SH-SY5Y (cell line): Measurements from ENCODE around the gene COTL1.

Experiments
- GATA2 ChIP-seq: IDR thresholded peaks from 2 replicates; pipeline ENCODE4 v1.6.1; 2011; ENCODE audit warnings: mild to moderate bottlenecking, low read depth, low read length
- GATA3 ChIP-seq: IDR thresholded peaks from 2 replicates; pipeline ENCODE4 v1.6.1; 2011; ENCODE audit warnings: low read depth, mild to moderate bottlenecking, low read length, moderate library complexity

GRCh38 chr16:84594725-84595038, 23.2 kb downstream of the COTL1 start:
- TF ChIP-seq GATA2 (no peak), GATA3 (no peak)
